HG03064 (cell line): ENCODE measurements around the gene ALG14.

Experiments
- ATAC-seq: cut with Tn5 transposase; IDR thresholded peaks from one replicate; pipeline ENCODE4 v1.9.1; 2021; ENCODE audit warnings: low read depth; ENCODE audit not compliant: unreplicated experiment

ALG14 gene

GRCh38 chr1:94989398-94989797 lies 83.4 kb downstream of the ALG14 start:
- ATAC-seq: no peak

DNA sequence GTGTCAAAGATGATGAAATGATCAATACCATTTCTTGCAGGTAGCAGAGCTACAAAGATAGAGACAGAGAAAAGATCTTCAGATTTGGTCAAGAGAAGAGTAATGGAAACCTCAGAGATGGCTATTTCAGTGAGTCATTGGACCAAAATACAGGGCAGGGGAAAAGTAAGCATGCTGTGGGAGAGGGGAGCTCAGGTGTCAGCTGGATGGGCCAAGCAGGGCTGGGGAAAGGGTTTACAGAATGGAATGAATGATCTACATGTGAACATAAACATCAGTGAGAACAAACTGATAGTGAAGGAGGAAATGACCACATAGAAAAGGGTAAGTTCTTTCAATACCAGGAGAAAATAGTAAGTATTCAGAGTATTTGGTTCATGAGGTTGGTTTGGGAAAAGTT lies 84.4 kb downstream of the ALG14 start:
- ATAC-seq: no peak

- ATAC-seq: no peak
These were observed 86.0 kb downstream of the ALG14 start for GRCh38 chr1:94986783-94987182.

- ATAC-seq: no peak
These were observed 89.5 kb downstream of the ALG14 start for GRCh38 chr1:94983171-94983739.

GRCh38 chr1:94982398-94982797 lies 90.4 kb downstream of the ALG14 start:
- no peak for ATAC-seq

DNA sequence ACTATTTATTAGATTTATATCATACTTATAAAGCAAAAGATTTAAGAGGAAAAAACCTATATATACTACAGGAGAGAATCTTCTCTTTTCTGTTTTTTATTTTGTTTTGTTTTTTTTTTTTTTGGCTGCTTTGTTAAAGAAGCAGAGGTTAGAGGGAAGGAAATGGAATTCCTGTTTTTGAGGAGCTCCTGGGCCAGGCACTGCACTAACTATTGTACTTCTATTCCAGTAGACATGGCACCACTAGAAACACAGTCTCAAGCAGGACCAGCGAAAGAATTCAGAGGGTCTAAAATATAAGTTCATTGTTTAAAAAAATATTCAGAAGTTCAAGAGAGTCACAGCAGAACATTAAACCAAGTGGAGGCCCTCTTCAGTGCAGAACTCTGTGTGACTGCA lies 91.2 kb downstream of the ALG14 start:
- ATAC-seq: no peak

GRCh38 chr1:94980582-94981574 lies 91.9 kb downstream of the ALG14 start:
- ATAC-seq: no peak

GRCh38 chr1:94979656-94980581 lies 92.8 kb downstream of the ALG14 start:
- ATAC-seq: no peak

DNA sequence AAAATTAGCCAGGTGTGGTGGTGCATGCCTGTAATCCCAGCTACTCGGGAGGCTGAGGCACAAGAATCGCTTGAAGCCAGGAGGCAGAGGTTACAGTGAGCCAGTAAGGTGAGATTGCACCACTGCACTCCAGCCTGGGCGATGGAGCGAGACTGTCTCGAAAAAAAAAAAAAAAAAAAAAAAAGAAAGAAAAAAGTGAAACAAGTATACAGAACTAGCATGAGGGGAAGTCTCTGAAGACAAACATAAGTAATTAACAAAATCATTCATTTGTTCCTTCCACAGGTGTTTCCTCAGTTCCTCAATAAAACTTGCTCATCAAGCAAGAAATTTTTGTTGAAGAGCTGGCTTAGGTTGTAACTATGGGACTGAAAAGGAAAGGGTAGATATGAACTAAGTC lies 93.6 kb downstream of the ALG14 start:
- ATAC-seq: no peak

- no peak for ATAC-seq
These were observed 94.3 kb downstream of the ALG14 start for GRCh38 chr1:94978401-94978800.

GRCh38 chr1:94976971-94977548 lies 95.7 kb downstream of the ALG14 start:
- no peak for ATAC-seq

- ATAC-seq: no peak
These were observed 97.9 kb downstream of the ALG14 start for GRCh38 chr1:94974824-94975223.

DNA sequence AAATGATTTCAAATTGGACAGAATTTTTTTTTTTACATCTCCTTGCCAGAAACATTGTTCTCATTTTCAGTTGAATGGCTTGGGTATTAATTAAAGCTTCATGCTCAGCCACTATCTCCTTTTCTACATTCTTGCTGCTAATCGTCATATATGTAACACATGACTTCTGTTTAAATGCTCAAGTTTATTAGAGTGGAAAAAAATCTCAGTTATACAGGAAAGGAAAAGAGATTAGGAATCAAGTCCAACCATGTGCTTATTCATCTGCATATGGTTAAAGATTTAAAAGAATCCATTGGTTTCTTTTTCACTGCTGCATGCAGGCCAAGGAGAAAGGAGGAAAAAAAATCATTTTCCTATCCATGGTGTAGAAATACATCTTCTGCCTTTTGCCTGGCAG lies 98.5 kb downstream of the ALG14 start:
- no peak for ATAC-seq

DNA sequence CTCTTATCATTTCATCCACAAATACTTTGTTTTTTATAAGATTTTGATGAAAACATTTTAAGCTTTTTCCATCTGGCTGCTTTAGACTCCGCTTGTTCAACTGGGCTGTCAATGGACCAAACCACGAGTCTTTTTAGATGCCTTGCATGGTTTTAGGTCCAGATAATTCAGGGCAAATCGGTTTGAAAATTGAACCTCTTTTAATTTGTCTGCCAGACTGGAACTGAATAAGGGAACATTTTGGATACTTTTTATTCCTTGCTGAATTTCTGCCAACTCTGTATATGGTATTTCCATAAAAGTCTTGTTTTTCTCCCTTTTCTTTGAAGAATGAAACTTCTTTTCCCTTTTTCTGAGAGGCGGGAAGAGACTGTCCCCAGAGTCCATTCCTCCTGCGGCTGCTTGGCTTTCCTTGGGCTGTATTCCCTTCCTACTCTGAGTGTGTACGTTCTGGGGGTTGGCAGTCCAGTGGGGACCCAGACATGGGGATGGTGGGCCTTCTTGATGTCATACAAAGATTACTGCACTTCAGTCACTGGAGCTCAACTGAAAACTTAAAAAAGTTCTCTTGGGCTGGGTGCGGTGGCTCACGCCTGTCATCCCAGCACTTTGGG lies 99.3 kb downstream of the ALG14 start:
- ATAC-seq: no peak

- ATAC-seq: no peak
These were observed 101.2 kb downstream of the ALG14 start for GRCh38 chr1:94971491-94971924.

DNA sequence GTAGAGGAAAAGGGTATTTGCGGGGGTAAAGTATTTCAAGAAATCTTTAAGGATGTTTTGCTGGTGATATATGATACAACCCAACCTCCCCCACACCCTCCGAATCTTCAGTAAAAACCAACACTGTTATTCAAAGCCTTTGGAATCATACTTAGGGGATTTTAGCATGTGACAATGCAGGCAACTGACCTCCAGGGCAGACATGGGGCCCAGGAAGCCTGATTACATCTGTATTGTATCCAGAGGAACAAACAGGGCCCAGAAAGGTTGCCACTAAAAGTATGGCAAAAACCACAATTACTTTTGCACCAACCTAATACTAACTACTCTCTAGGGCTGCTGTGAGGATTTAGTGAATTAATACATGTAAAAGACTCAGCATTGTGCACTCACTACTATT lies 102.0 kb downstream of the ALG14 start:
- ATAC-seq: no peak

DNA sequence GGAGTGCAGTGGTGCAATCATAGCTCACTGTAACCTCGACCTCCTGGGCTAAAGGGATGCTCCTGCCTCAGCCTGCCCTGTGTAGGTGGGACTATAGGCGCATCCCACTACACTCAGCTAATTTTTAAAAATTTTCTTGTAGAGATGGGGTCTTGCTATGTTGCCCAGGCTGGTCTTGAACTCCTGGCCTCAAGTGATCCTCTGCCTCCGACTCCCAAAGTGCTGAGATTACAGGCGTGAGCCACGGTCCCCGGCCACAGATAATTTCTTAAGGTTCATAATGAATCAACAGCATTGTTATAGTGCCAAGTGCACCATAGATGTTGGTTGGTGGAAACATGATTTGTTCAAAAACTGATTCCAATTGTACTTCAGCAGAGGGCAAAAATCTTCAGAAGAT lies 103.6 kb downstream of the ALG14 start:
- ATAC-seq: no peak

DNA sequence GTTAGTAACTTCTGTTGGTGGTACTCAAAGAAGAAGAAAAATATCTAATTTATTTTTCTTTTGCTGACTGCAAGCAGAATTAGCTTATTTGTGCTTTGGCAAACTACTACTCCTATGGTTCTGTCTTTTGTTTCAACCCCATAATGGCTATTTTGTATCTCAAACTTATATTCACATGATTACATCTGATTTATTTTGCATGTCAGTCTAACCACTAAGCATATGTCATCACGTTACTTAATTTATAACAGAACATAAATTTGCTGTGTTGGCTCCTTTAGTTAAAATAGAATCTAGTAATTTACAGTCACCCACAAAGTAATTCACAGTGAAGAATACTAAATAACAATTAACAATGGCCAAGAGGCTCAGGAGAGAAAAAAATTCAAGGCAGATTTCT lies 106.7 kb downstream of the ALG14 start:
- no peak for ATAC-seq

GRCh38 chr1:94963864-94964263 lies 108.9 kb downstream of the ALG14 start:
- no peak for ATAC-seq
